MM.1S (cell line): Measurements from ENCODE around the gene CD96.

Source experiments
- DNase-seq: peaks from one replicate; pipeline ENCODE4 v3.0.0-alpha.2; 2015
- H2AFZ ChIP-seq: fragments of 300-600 bp; sonication (generic); 2 replicates; pipeline ENCODE4 v1.6.0; 2016; ENCODE audit warnings: antibody characterized with exemption, low read length
- H3F3A ChIP-seq: fragments of 300-600 bp; sonication (generic); 2 replicates; pipeline ENCODE4 v1.6.1; 2016; ENCODE audit warnings: mild to moderate bottlenecking, antibody characterized with exemption, low read length, moderate library complexity, mixed read lengths; ENCODE audit not compliant: insufficient read depth
- H3K27ac ChIP-seq: fragments of 300-600 bp; sonication (generic); 2 replicates; pipeline ENCODE4 v1.5.1; 2016; ENCODE audit warnings: mild to moderate bottlenecking, low read length
- H3K27me3 ChIP-seq: fragments of 300-600 bp; sonication (generic); replicated peaks from 2 replicates; pipeline ENCODE4 v1.6.0; 2016; ENCODE audit warnings: low read length; ENCODE audit not compliant: insufficient read depth
- H3K36me3 ChIP-seq: fragments of 300-600 bp; sonication (generic); replicated peaks from 2 replicates; pipeline ENCODE4 v1.6.1; 2016; ENCODE audit warnings: mild to moderate bottlenecking, low read length, mixed read lengths; ENCODE audit not compliant: insufficient read depth
- H3K4me1 ChIP-seq: fragments of 300-600 bp; sonication (generic); 2 replicates; pipeline ENCODE4 v1.6.1; 2016; ENCODE audit warnings: low read length, mixed read lengths
- H3K4me2 ChIP-seq: fragments of 300-600 bp; sonication (generic); 2 replicates; pipeline ENCODE4 v1.6.0; 2016; ENCODE audit warnings: low read depth, low read length
- H3K4me3 ChIP-seq: fragments of 300-600 bp; sonication (generic); 2 replicates; pipeline ENCODE4 v1.5.1; 2016; ENCODE audit warnings: low read length, mixed read lengths
- H3K79me2 ChIP-seq: fragments of 300-600 bp; sonication (generic); 2 replicates; pipeline ENCODE4 v1.6.1; 2016; ENCODE audit warnings: mixed run types, low read length, mixed read lengths
- H3K9ac ChIP-seq: fragments of 300-600 bp; sonication (generic); 2 replicates; pipeline ENCODE4 v1.6.1; 2016; ENCODE audit warnings: low read length, mixed read lengths
- H3K9me2 ChIP-seq: fragments of 300-600 bp; sonication (generic); replicated peaks from 2 replicates; pipeline ENCODE4 v1.6.1; 2016; ENCODE audit warnings: mild to moderate bottlenecking, low read length, mixed read lengths; ENCODE audit not compliant: insufficient read depth
- H3K9me3 ChIP-seq: fragments of 300-600 bp; sonication (generic); replicated peaks from 2 replicates; pipeline ENCODE4 v1.6.1; 2016; ENCODE audit warnings: mild to moderate bottlenecking, low read length, mixed read lengths; ENCODE audit not compliant: insufficient read depth
- H4K20me1 ChIP-seq: fragments of 300-600 bp; sonication (generic); 2 replicates; pipeline ENCODE4 v1.6.1; 2016; ENCODE audit warnings: mild to moderate bottlenecking, low read length, moderate library complexity, mixed read lengths; ENCODE audit not compliant: insufficient read depth
- EZH2 ChIP-seq: fragments of 300-600 bp; sonication (generic); optimal IDR thresholded peaks from 2 replicates; pipeline ENCODE3; 2017; ENCODE audit warnings: low read depth, mild to moderate bottlenecking, antibody characterized with exemption, low read length, mixed read lengths
- EZH2phosphoT487 ChIP-seq: fragments of 300-600 bp; sonication (generic); IDR thresholded peaks from 2 replicates; pipeline ENCODE4 v1.6.1; 2018; ENCODE audit warnings: antibody characterized with exemption, low read length
- TF ChIP-seq, protein P1 (sequence below): fragments of 300-600 bp; sonication (generic); IDR thresholded peaks from 2 replicates; pipeline ENCODE4 v1.5.1; 2016; ENCODE audit warnings: antibody characterized with exemption, low read length, mixed read lengths

CD96 gene

DNA sequence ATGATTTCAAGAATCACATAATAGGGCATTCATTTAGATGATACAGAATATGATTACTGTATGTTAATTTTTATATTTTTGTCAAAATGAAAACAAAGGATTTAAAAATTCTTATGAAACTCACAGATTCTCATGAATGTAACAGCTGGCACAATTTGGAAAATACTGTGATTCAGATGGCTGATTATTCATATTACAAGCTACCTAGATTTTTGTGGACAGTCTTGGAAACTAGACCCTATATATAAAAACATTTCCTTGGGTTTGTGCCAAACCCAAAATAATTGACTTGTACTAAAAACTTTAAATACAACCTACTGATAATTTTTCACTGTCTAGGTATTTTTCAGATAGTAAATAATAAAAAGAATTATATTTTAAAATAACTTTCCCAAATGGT, 26.9 kb downstream of the CD96 start:
- TF ChIP-seq EZH2phosphoT487 (no peak), EZH2 (no peak)
- TF ChIP-seq, protein P1, sequence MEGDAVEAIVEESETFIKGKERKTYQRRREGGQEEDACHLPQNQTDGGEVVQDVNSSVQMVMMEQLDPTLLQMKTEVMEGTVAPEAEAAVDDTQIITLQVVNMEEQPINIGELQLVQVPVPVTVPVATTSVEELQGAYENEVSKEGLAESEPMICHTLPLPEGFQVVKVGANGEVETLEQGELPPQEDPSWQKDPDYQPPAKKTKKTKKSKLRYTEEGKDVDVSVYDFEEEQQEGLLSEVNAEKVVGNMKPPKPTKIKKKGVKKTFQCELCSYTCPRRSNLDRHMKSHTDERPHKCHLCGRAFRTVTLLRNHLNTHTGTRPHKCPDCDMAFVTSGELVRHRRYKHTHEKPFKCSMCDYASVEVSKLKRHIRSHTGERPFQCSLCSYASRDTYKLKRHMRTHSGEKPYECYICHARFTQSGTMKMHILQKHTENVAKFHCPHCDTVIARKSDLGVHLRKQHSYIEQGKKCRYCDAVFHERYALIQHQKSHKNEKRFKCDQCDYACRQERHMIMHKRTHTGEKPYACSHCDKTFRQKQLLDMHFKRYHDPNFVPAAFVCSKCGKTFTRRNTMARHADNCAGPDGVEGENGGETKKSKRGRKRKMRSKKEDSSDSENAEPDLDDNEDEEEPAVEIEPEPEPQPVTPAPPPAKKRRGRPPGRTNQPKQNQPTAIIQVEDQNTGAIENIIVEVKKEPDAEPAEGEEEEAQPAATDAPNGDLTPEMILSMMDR: no peak
- Histone ChIP-seq H3F3A (no peaks in the 10 kb centered on the region), H3K9ac (no peak overlapping the region), H3K4me3 (no peak overlapping the region), H4K20me1 (no peaks in the 10 kb centered on the region), H3K4me1 (no peaks in the 10 kb centered on the region), H3K27me3 (no peaks in the 10 kb centered on the region), H3K9me2 (0 out of 2 replicates have a peak, but pooled peaks cover 2% of the 10 kb centered on the region), H2AFZ (no peak overlapping the region), H3K9me3 (no peaks in the 10 kb centered on the region), H3K79me2 (no peaks in the 10 kb centered on the region), H3K27ac (no peak overlapping the region), H3K4me2 (no peak overlapping the region), H3K36me3 (no peaks in the 10 kb centered on the region)
- DNase-seq: no peak

DNA sequence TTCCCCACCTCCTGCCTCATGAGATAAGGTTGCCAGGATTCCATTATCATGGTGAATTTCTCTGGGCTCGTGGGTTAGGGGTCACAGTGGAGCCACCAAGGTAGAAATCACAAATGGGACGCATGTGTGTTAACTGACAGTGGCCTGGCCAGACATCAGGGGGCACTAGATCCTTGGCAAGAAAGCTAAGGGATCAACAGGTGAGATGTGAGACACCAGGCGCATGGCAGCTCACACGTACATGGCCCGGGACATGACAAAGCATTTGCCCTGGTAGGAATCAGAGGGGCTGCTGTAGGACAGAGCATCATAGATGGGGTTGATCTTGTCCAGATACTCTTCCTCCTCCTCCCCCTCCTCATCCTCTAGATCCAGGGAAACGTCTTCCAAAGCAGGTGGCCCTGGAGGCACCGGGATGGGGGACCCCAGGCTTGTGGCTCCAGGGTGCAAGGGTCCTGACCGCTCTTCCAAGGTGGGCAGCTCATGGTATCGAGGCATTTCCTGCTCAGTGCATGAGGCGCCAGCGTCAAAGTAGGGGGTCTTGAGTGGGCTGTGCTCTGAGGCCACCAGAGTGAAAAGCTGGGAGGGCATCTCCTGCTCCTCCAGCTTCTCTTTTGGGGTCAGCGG, 28.5 kb downstream of the CD96 start:
- 0 out of 2 replicates have a peak, but pooled peaks cover 2% of the 10 kb centered on the region for H3K9me2 ChIP-seq
- no peak for DNase-seq
- no peaks in the 10 kb centered on the region for H3K9me3 ChIP-seq
- no peak overlapping the region for H2AFZ ChIP-seq
- no peak overlapping the region for H3K9ac ChIP-seq
- H3K79me2 ChIP-seq: no peaks in the 10 kb centered on the region
- H3F3A ChIP-seq: no peaks in the 10 kb centered on the region
- no peaks in the 10 kb centered on the region for H3K36me3 ChIP-seq
- H3K27ac ChIP-seq: no peak overlapping the region
- no peaks in the 10 kb centered on the region for H4K20me1 ChIP-seq
- H3K4me3 ChIP-seq: no peak overlapping the region
- H3K4me2 ChIP-seq: no peak overlapping the region
- H3K27me3 ChIP-seq: no peaks in the 10 kb centered on the region
- H3K4me1 ChIP-seq: no peaks in the 10 kb centered on the region
- no peak for TF ChIP-seq EZH2
- TF ChIP-seq EZH2phosphoT487: no peak
- TF ChIP-seq, protein P1: no peak

DNA sequence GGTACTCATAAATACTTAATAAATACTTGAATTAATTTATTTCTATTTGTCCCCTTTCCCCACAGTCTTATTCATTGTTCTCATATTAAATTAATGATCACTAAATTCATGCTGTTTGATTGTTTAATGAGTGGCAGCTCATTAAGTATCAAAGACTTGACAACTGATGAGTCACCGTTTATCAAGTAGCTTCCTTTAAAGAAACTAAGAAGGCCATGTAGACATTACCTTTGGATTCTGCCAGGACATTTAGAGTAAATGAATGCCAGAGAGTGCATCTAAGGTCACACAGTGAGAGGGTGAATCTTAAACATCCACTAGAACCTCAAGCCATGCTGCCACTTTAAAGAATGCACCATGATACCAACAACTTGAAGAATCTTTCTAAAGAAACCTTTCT, 29.3 kb downstream of the CD96 start:
- DNase-seq: no peak
- H2AFZ ChIP-seq: no peak overlapping the region
- 0 out of 2 replicates have a peak, but pooled peaks cover 2% of the 10 kb centered on the region for H3K9me2 ChIP-seq
- no peak overlapping the region for H3K27ac ChIP-seq
- H3K4me3 ChIP-seq: no peak overlapping the region
- H3K79me2 ChIP-seq: no peaks in the 10 kb centered on the region
- no peaks in the 10 kb centered on the region for H3K27me3 ChIP-seq
- H3K9me3 ChIP-seq: no peaks in the 10 kb centered on the region
- H3K36me3 ChIP-seq: no peaks in the 10 kb centered on the region
- H4K20me1 ChIP-seq: no peaks in the 10 kb centered on the region
- no peaks in the 10 kb centered on the region for H3F3A ChIP-seq
- TF ChIP-seq, protein P1: no peak
- TF ChIP-seq EZH2phosphoT487 (no peak), EZH2 (no peak)
- no peaks in the 10 kb centered on the region for H3K4me1 ChIP-seq
- no peak overlapping the region for H3K4me2 ChIP-seq
- H3K9ac ChIP-seq: no peak overlapping the region
